Measurements from ENCODE around the gene OCSTAMP. TPM values are rescaled to one million over a fixed set of nuclear protein-coding genes. Genes with fewer than 3 reads are reported as not detected.

The OCSTAMP gene
- total and polyA plus RNA-seq, 2 donors from 2014 or later: not detected

DNA sequence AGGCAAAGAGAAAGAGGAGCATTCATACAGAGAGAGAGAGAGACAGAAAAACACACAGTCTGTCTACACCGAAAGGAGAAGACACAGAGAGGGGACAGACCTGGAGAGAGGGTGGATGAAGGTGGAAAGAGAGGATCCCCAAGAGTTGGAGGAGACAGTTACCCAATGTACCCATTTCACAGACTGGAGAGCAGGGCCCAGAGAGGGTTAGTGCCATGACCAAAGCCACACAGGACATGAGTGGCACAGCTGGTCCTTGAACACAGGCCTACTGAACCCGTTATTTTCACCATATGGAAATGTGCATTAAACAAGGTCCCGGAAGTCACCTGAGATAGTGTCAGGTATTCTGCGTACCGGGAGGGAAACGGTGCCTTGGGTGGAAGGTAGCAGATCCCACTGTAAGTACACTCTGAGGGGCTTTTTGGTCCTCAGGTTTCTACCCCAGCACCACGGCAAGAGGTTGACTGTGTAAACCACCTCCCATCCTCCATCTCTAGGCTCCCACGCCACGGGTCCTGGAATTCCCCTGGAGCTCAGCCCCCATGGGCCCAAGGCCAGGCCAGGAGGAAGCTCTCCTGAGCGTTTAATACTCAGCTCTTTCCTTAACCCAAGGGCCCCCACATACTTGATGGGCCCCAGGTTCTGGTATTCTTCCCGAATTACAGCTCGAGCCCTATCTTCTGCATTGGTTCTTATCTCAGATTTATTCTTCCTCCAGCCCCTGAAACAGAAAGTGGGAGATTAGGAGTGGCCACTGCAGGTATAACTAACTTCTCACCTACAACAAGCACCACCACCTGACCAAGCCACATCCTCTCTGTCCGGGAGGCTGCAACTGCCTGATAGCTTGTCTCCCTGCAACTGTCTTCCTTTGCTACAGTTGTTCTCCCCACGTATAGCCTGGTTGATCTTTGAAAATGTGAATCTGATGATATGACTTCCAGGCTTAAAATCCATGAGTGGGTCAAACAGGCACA is 38.4 kb upstream of the OCSTAMP start:
- H3K9me3 ChIP-seq (ENCODE audit: control insufficient read depth in 2 of 3, insufficient read depth in 1 of 3, low read length in 3 of 3): no peaks in the 10 kb centered on the region
- H3K4me1 ChIP-seq (ENCODE audit: control insufficient read depth in 2 of 3, insufficient read depth in 2 of 3, low read depth in 1 of 3, low read length in 3 of 3): no peaks in the 10 kb centered on the region
- no peak overlapping the region for H3K4me3 ChIP-seq (ENCODE audit: low read length in 3 of 3)
- intact Hi-C loops (cut with DNase I): no loop called here
- H3K36me3 ChIP-seq (ENCODE audit: control insufficient read depth in 2 of 3, insufficient read depth in 3 of 3, low read length in 3 of 3): peaks cover 0 to 28% (median 6%) of the 10 kb centered on the region in 3 donors
- DNase-seq (no peak), FAIRE-seq (no peak)
- H3K27me3 ChIP-seq (ENCODE audit: control insufficient read depth, insufficient read depth, low read length): no peaks in the 10 kb centered on the region
- no peak overlapping the region for H3K9ac ChIP-seq (ENCODE audit: low read length in 3 of 3)
- H3K27ac ChIP-seq (ENCODE audit: low read depth in 2 of 2, low read length in 2 of 2): no peak overlapping the region
- TF ChIP-seq, protein P1, sequence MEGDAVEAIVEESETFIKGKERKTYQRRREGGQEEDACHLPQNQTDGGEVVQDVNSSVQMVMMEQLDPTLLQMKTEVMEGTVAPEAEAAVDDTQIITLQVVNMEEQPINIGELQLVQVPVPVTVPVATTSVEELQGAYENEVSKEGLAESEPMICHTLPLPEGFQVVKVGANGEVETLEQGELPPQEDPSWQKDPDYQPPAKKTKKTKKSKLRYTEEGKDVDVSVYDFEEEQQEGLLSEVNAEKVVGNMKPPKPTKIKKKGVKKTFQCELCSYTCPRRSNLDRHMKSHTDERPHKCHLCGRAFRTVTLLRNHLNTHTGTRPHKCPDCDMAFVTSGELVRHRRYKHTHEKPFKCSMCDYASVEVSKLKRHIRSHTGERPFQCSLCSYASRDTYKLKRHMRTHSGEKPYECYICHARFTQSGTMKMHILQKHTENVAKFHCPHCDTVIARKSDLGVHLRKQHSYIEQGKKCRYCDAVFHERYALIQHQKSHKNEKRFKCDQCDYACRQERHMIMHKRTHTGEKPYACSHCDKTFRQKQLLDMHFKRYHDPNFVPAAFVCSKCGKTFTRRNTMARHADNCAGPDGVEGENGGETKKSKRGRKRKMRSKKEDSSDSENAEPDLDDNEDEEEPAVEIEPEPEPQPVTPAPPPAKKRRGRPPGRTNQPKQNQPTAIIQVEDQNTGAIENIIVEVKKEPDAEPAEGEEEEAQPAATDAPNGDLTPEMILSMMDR (IDR thresholded peaks at IDR 0.05; ENCODE audit: borderline replicate concordance, extremely low read depth, insufficient read depth): no peak

DNA sequence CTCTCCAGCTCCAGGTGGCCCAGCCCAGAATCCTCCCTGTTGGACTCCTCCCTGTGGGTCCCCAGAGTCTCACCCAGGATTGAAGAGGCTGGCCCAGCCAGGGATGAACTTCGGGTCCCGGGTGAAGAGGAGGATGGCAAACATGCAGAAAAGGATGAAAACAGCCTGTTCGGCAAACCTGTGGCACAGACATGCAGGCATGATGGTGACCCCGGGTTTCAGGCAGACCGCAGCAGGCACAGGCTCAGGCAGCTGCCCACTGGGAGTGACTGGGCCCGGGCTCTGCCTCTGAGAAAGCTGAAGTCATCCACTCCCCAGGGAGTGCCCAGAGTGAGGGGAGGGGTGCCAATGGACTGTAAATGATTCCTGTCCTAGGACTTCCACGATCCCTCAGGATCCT is 37.5 kb upstream of the OCSTAMP start:
- Histone ChIP-seq H3K36me3 (ENCODE audit: control insufficient read depth in 2 of 3, insufficient read depth in 3 of 3, low read length in 3 of 3) (peaks cover 0 to 32% (median 10%) of the 10 kb centered on the region in 3 donors), H3K27ac (ENCODE audit: low read depth in 2 of 2, low read length in 2 of 2) (no peak overlapping the region), H3K9me3 (ENCODE audit: control insufficient read depth in 2 of 3, insufficient read depth in 1 of 3, low read length in 3 of 3) (no peaks in the 10 kb centered on the region), H3K9ac (ENCODE audit: low read length in 3 of 3) (no peak overlapping the region), H3K27me3 (ENCODE audit: control insufficient read depth, insufficient read depth, low read length) (no peaks in the 10 kb centered on the region), H3K4me3 (ENCODE audit: low read length in 3 of 3) (no peak overlapping the region), H3K4me1 (ENCODE audit: control insufficient read depth in 2 of 3, insufficient read depth in 2 of 3, low read depth in 1 of 3, low read length in 3 of 3) (no peaks in the 10 kb centered on the region)
- intact Hi-C loops (cut with DNase I): no loop called here
- DNase-seq (no peak), FAIRE-seq (no peak)
- TF ChIP-seq, protein P1 (IDR thresholded peaks at IDR 0.05; ENCODE audit: borderline replicate concordance, extremely low read depth, insufficient read depth): no peak

DNA sequence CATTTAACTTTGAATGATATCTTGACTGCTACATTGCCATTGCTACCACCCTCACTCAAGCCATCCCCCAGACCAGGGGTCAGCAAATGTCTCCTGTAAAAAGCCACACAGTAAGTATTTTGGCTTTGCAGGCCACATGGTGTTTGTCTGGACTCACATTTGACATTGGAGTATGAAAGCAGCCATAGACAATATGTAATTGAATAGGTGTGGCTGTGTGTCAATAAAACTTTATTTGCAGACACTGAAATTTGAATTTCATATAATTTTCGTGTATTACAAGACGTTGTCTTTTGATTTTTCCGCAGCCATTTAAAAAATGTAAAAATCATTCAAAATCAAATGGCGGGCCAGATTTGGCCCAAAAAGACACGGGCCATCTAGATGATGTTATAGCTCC is 36.3 kb upstream of the OCSTAMP start:
- no peak for FAIRE-seq
- TF ChIP-seq, protein P1 (IDR thresholded peaks at IDR 0.05; ENCODE audit: borderline replicate concordance, extremely low read depth, insufficient read depth): no peak
- intact Hi-C loops (cut with DNase I): no loop called here

More for the DNA sequence above, 36.3 kb upstream of the OCSTAMP start:
- DNase-seq: no peak
- peaks cover 0 to 26% (median 8%) of the 10 kb centered on the region in 3 donors for H3K36me3 ChIP-seq (ENCODE audit: control insufficient read depth in 2 of 3, insufficient read depth in 3 of 3, low read length in 3 of 3)
- H3K4me3 ChIP-seq (ENCODE audit: low read length in 3 of 3): no peak overlapping the region
- H3K4me1 ChIP-seq (ENCODE audit: control insufficient read depth in 2 of 3, insufficient read depth in 2 of 3, low read depth in 1 of 3, low read length in 3 of 3): no peaks in the 10 kb centered on the region
- H3K27ac ChIP-seq (ENCODE audit: low read depth in 2 of 2, low read length in 2 of 2): no peak overlapping the region
- H3K9ac ChIP-seq (ENCODE audit: low read length in 3 of 3): no peak overlapping the region
- no peaks in the 10 kb centered on the region for H3K27me3 ChIP-seq (ENCODE audit: control insufficient read depth, insufficient read depth, low read length)
- H3K9me3 ChIP-seq (ENCODE audit: control insufficient read depth in 2 of 3, insufficient read depth in 1 of 3, low read length in 3 of 3): no peaks in the 10 kb centered on the region

Data from kidney (tissue), 14 donors.